NB4 (cell line): ENCODE data around the gene SGPP2.

Experiments used
- DNase-seq: peaks from one replicate; pipeline ENCODE4 v3.0.0; 2010; ENCODE audit warnings: low read depth
- H3K4me3 ChIP-seq: one replicate; pipeline ENCODE4 v1.5.1; 2011; ENCODE audit warnings: mild to moderate bottlenecking, low read depth, low read length, moderate library complexity
- MYC ChIP-seq: IDR thresholded peaks from 2 replicates; pipeline ENCODE4 v1.6.1; 2011; ENCODE audit warnings: low read depth, low read length
- POLR2A ChIP-seq: IDR thresholded peaks from 2 replicates; pipeline ENCODE4 v1.6.1; 2011; ENCODE audit warnings: mild to moderate bottlenecking; ENCODE audit not compliant: insufficient read length; ENCODE audit errors: extremely low read depth
- TF ChIP-seq, protein P1 (sequence below): IDR thresholded peaks from 2 replicates; pipeline ENCODE4 v1.6.1; 2011; ENCODE audit warnings: low read depth, low read length
- TF ChIP-seq, protein P2 (sequence below): IDR thresholded peaks from one replicate; pipeline ENCODE4 v1.5.1; 2012; ENCODE audit warnings: low read depth, low read length

The SGPP2 gene

DNA sequence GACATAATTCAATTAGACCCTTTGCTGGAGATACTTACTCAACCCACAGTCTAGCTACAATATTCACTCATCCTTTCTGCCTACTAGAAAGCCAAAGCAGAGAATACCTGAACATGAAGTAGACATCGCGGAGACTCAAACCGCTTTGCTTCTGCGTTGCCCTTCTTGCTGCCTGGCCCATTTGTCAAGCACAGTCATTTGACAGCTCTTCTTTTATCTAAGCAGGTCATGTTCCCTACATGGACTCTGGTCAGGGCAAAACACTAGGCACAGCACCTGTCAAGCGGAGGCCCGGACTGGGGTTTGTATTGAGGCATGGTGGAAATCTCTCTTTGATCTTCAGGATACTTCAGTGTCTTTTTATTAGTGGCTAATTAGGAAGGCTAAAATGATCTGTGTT, 141.9 kb downstream of the SGPP2 start:
- TF ChIP-seq, protein P1, sequence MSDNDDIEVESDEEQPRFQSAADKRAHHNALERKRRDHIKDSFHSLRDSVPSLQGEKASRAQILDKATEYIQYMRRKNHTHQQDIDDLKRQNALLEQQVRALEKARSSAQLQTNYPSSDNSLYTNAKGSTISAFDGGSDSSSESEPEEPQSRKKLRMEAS = no peak
- TF ChIP-seq POLR2A (no peak), MYC (no peak)
- TF ChIP-seq, protein P2, sequence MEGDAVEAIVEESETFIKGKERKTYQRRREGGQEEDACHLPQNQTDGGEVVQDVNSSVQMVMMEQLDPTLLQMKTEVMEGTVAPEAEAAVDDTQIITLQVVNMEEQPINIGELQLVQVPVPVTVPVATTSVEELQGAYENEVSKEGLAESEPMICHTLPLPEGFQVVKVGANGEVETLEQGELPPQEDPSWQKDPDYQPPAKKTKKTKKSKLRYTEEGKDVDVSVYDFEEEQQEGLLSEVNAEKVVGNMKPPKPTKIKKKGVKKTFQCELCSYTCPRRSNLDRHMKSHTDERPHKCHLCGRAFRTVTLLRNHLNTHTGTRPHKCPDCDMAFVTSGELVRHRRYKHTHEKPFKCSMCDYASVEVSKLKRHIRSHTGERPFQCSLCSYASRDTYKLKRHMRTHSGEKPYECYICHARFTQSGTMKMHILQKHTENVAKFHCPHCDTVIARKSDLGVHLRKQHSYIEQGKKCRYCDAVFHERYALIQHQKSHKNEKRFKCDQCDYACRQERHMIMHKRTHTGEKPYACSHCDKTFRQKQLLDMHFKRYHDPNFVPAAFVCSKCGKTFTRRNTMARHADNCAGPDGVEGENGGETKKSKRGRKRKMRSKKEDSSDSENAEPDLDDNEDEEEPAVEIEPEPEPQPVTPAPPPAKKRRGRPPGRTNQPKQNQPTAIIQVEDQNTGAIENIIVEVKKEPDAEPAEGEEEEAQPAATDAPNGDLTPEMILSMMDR = no peak
- no peak for DNase-seq
- no peak overlapping the region for H3K4me3 ChIP-seq

DNA sequence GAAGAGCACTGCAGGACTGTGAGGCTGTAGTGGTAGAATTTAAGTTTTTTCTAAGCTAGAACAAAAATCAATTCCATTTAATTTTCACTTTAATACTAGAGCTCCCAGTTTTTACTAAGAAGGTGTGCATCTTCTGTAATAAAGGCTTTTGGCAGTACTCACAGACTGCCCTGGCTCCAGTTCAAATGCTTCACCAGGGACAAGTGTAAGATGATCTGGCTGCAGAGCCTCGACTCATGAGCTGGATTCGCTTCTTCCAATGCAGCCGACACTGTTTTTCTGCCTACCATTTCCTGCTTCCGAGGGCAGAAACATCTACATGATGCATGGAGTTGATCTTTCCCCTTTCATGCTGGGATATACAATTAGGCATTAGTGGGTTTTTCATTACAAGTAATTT, 144.5 kb downstream of the SGPP2 start:
- no peak for DNase-seq
- TF ChIP-seq, protein P1 = no peak
- TF ChIP-seq POLR2A (no peak), MYC (no peak)
- TF ChIP-seq, protein P2 = no peak
- H3K4me3 ChIP-seq = no peak overlapping the region

DNA sequence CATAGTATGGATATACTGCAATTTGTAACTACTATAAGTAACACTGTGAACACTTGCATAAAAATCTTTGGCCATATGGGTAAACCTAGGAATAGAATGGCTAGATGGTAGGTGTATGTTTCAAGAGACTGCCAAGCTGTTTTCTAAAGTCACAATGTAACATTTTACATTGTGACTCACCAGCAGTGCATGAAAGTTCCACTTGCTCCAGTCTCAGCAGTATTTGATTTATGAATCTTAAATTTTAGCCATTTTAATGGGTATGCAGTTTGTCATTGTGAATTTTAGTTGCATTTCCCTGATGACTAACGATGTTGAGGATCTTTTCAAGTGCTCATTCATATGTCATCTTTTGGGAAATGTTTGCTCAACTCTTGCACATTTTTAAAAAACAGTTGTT, 145.5 kb downstream of the SGPP2 start:
- no peak overlapping the region for H3K4me3 ChIP-seq
- TF ChIP-seq, protein P1 = no peak
- TF ChIP-seq POLR2A (no peak), MYC (no peak)
- TF ChIP-seq, protein P2 = no peak
- no peak for DNase-seq

DNA sequence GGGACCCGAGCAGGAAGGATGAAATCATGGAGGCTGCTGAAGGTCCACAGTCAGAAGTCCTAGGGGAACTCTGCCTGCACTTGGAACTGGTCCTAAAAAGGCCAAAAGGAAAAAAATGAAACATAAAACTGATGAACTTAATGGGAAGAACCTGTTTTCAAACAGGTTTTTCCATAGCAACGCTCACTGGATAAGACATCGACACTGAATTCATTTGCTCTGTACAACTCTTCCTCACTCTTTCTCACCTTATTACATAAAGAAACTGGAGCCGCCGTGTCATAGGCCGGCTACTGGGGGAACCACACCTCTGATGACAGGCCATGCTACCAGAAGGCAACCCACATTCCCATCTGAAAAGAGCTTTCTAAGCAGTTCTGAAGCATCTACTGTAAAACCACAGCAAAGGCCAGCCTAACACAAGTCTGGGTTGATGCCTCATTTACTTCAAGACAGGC, 147.9 kb downstream of the SGPP2 start:
- no peak overlapping the region for H3K4me3 ChIP-seq
- TF ChIP-seq MYC = no peak
- TF ChIP-seq POLR2A = no peak
- TF ChIP-seq, protein P2 = no peak
- TF ChIP-seq, protein P1 = no peak
- no peak for DNase-seq

DNA sequence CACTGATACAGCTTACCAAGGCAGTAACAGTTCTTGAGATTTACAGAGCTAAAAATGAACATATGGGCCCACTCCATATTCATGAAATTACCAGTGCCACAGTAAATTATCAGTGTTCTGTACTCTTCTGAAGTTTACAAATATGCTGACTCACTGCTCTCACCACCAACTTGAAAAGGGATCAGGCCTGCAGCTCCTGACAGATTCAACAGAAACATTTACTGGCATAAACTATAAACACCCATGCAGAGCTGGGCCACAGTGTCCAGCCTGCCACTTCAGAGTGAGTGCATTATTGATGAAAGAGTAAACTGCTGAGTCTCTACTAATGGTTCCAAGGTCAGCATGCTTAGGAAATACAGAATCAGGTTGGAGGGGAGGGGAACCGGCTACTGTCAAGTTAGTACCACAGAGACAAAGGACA, 148.4 kb downstream of the SGPP2 start:
- TF ChIP-seq POLR2A (no peak), MYC (no peak)
- TF ChIP-seq, protein P1 = no peak
- TF ChIP-seq, protein P2 = no peak
- DNase-seq = peak; percentile 42
- H3K4me3 ChIP-seq = no peak overlapping the region

DNA sequence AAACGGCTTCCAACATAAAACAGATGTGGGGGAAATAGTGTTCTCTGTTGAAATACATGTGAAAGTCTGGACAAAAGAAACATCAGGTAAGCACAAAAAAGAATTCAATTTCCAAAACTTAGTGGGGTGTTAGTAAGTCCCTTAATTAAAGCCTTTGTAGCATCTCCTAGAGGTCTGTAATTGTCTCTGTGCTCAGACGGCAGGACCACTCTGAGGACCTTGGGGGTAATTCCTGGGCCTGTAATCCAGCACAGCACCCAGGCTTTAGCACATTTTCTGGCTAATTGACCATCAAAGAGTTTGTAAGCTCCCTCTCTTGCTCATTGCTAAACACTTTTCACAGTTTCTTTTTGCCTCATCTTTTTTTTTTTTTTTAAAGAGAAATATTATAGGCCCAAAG, 151.3 kb downstream of the SGPP2 start:
- TF ChIP-seq, protein P1 = no peak
- TF ChIP-seq MYC (no peak), POLR2A (no peak)
- TF ChIP-seq, protein P2 = no peak
- DNase-seq = no peak
- no peak overlapping the region for H3K4me3 ChIP-seq
